ENCODE measurements around the gene CCDC146.

Gene CCDC146

DNA sequence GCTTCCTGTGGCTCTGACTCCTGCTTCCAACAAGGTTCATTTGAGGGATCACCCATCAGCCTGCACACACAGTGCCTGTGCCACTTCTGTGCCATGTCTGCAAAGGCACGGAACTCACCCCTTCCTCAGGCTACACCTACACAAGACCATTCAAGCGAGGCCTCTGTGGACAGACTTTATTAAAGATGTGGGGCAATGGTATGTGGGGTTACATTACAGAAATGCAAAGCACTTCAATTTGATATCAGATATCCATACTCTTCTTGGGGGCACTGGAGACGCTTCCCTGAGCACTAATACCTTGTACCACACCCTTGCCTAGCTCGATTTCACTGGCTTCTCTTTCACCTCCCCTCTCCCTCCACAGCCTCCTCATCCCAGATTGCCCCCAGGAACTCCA is 161.6 kb downstream of the CCDC146 start:
- TF ChIP-seq, protein P1, sequence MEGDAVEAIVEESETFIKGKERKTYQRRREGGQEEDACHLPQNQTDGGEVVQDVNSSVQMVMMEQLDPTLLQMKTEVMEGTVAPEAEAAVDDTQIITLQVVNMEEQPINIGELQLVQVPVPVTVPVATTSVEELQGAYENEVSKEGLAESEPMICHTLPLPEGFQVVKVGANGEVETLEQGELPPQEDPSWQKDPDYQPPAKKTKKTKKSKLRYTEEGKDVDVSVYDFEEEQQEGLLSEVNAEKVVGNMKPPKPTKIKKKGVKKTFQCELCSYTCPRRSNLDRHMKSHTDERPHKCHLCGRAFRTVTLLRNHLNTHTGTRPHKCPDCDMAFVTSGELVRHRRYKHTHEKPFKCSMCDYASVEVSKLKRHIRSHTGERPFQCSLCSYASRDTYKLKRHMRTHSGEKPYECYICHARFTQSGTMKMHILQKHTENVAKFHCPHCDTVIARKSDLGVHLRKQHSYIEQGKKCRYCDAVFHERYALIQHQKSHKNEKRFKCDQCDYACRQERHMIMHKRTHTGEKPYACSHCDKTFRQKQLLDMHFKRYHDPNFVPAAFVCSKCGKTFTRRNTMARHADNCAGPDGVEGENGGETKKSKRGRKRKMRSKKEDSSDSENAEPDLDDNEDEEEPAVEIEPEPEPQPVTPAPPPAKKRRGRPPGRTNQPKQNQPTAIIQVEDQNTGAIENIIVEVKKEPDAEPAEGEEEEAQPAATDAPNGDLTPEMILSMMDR (IDR thresholded peaks at IDR 0.05; ENCODE audit: borderline replicate concordance, insufficient read depth, low read depth, low read length) = no peak

DNA sequence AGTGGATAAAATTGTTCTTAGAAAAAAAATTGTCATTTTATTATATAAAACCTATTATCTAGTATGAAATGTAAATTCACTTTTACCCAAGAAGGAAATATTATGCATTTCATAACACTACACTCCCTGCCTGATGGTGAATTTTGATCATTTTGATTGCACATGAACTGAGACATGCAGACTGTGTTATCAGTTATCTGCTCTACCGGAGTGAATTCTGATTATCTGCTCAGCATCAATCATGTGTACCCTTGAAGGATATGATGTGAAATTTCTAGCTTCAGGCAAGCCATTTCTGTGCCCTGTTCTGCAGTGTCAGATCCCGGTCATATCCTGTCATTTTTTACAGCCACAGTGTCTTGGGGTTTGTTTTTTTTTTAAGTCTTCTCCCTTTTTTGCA is 162.2 kb downstream of the CCDC146 start:
- TF ChIP-seq, protein P1 (IDR thresholded peaks at IDR 0.05; ENCODE audit: borderline replicate concordance, insufficient read depth, low read depth, low read length) = no peak
- no peak overlapping the region for H3K4me3 ChIP-seq (ENCODE audit: low read depth, low read length)

More for the DNA sequence above, 161.6 kb downstream of the CCDC146 start:
- no peak overlapping the region for H3K4me3 ChIP-seq (ENCODE audit: low read depth, low read length)

DNA sequence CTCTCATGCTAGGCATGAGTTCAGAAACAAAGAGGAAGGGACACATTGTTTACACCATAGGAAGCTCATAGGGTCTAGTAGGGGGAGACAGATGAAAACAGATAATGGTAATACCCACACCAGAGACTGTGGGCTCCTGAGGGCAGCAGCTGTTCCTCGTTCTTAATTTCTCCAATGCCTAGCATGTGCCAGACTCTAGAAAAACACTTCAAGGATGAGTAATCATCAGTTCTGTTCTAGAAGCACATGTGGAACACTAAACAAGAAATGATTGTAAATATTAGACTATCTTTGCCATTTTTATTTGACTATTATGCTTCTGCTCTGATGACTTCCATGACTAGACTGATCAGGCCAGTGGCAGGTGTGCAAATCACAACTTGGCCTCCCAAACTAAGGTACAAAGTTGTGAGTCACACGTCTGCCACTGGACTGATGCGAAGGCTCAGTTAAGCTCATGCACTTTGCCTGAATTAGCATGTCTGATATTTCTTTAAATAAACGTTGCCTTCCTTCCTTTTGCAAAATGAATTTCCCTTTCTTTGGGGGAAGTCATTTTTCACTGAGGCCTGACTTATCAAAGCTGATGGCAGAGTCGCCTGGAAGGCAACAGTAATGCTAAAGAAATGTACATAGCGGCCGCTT is 166.4 kb downstream of the CCDC146 start:
- H3K4me3 ChIP-seq (ENCODE audit: low read depth, low read length) = no peak overlapping the region
- TF ChIP-seq, protein P1 (IDR thresholded peaks at IDR 0.05; ENCODE audit: borderline replicate concordance, insufficient read depth, low read depth, low read length) = no peak

DNA sequence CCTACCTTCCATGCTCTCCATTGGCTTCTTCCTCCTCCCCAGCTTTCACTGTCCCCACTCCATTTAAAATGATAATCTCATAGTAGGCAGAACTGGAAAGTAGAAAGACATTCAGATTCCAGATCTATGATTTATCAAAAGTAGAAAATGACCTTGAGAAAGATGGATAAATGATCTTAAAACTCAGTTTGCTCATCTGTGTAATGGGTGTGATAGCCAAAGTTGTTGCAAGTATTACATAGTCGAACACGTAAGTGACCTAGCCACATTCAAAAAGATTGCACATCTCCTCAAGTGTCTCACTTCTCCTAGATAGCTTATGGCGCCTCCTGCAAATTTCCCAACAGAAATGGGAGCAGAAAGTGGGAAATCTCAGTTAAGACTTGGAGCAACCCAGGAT is 167.0 kb downstream of the CCDC146 start:
- TF ChIP-seq, protein P1 (IDR thresholded peaks at IDR 0.05; ENCODE audit: borderline replicate concordance, insufficient read depth, low read depth, low read length) = no peak

DNA sequence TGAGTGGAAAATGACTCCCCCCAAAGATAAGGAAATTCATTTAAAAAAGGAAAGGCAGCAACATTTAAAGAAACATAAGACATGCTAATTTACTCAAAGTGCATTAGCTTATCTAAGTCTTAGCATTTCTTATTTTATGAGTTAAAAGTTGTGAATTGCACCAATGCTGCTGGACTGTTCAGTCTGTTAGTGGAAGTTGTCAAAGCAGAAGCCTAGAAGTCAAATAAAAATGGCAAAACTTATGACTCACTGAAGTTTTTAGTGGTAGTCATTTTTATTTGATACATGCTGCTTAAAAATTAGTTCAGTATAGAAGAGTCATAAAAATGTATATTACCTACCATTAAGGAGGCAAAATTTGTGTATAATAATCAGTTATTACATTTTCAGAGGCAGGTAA is 168.0 kb downstream of the CCDC146 start:
- TF ChIP-seq, protein P1 (IDR thresholded peaks at IDR 0.05; ENCODE audit: borderline replicate concordance, insufficient read depth, low read depth, low read length) = no peak
- H3K4me3 ChIP-seq (ENCODE audit: low read depth, low read length) = no peak overlapping the region

More for the DNA sequence above, 167.0 kb downstream of the CCDC146 start:
- H3K4me3 ChIP-seq (ENCODE audit: low read depth, low read length) = no peak overlapping the region

DNA sequence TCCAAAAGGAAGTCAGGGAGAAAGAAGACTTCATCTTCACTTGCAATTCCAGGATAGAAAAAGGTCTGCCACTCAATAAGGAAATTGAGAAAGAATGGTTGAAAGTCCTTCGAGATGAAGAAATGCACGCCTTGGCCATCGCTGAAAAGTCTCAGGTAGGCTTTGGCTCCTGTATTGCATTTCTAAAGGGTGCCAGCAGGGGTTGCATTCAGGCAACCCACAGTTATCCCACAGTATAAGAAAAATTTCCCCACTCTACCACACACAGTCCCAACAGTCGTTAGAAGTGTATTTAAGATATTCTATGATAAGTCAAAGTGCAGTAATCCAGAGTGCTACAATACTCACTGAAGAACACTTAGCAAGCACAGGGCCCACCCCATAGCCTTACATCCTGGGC is 170.6 kb downstream of the CCDC146 start:
- TF ChIP-seq, protein P1 (IDR thresholded peaks at IDR 0.05; ENCODE audit: borderline replicate concordance, insufficient read depth, low read depth, low read length) = no peak
- H3K4me3 ChIP-seq (ENCODE audit: low read depth, low read length) = no peak overlapping the region

DNA sequence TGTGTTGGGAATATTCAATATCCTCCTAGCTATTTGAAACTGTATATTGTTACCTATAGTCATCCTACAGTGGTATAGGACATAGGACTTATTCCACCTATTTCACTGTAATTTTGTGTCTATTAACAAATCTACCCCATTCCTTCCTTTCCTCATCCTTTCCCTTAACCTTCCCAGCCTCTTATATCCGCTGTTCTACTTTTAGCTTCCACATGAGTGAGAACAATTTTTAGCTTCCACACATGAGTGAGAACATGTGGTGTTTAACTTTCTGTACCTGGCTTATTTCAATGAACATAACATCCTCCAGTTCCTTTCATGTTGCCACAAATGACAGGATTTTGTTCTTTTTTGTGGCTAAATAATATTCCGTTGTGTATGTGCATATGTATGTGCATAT is 173.1 kb downstream of the CCDC146 start:
- TF ChIP-seq, protein P1 (IDR thresholded peaks at IDR 0.05; ENCODE audit: borderline replicate concordance, insufficient read depth, low read depth, low read length) = no peak
- no peak overlapping the region for H3K4me3 ChIP-seq (ENCODE audit: low read depth, low read length)
